HG02623 (cell line): ENCODE results near the gene SAMD14.

Source experiments
- ATAC-seq: cut with Tn5 transposase; IDR thresholded peaks from one replicate; pipeline ENCODE4 v1.9.1; 2021; ENCODE audit warnings: moderate library complexity; ENCODE audit not compliant: unreplicated experiment

SAMD14 gene

GRCh38 chr17:50113624-50114320 is 16.2 kb downstream of the SAMD14 start:
- ATAC-seq: no peak

GRCh38 chr17:50112694-50113093 is 17.3 kb downstream of the SAMD14 start:
- no peak for ATAC-seq

- no peak for ATAC-seq
Measured at GRCh38 chr17:50111673-50112655, 18.0 kb downstream of the SAMD14 start.

GRCh38 chr17:50110591-50111349 is 19.2 kb downstream of the SAMD14 start:
- no peak for ATAC-seq

DNA sequence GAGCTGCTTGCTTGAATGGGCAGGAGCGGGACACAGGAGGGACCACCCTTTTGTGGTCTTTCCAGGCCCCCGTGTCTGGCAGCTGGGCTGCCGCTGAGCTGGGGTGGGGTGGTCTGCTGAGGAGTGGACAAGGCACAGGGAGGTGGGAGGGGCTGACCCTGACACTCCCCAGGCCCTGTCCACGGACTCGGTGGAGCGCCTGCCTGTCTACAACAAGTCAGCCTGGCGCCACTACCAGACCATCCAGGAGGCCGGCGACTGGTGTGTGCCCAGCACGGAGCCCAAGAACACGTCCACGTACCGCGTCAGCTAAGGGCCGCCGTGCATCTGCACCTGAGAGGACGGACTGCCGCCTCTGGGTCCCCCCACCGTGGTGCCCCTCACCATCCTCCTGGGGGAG is 20.2 kb downstream of the SAMD14 start:
- ATAC-seq: no peak

- ATAC-seq: no peak
Measured at GRCh38 chr17:50109207-50109606, 20.8 kb downstream of the SAMD14 start.

- no peak for ATAC-seq
Measured at GRCh38 chr17:50108556-50108955, 21.4 kb downstream of the SAMD14 start.

GRCh38 chr17:50107790-50108414 is 22.1 kb downstream of the SAMD14 start:
- no peak for ATAC-seq

DNA sequence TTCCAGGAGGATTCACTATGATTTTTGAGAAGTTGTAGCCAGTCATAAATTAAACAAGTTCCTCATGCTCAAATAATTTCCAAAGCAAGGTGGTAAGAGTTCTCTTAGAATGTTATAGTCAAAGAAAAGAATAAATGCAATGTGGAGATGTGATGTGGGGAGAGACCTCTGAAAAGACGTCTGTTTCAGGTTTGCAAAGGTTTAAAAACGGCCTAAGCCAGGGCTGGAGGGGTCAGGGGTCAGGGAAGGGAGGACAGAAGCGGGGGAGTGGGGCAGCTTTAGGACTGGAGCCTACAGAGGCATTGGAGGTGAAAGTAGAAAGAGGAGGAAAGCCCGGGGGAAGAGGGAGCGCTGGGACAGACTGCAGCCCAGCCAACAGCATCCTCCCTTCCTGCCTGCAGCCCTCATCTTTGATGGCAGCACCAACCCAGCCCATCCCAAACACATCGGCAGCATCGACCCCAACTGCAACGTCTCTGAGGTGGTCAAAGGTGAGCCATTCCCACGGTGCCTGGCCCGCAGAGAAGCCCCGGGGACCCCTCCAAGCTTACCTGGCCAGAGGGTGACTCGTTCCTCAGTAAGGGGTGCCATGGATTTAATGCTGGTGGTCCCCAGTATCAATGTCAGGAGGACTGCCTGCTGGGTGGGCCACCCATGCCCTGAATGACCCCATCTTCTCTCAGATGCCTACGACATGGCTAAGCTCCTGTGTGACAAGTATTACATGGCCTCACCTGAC is 23.4 kb downstream of the SAMD14 start:
- no peak for ATAC-seq

DNA sequence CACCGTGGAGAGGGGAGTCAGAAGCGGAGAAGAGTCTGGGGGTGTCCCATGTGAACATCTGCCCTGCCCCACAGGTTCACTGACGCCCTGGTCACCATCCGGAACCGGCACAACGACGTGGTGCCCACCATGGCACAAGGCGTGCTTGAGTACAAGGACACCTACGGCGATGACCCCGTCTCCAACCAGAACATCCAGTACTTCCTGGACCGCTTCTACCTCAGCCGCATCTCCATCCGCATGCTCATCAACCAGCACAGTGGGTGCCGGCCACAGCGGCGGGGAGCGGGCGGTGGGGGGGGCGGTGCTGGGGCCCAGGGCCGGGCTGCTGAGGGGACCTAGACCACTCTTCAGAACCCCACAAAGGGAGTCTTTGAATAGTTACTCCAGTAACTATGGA is 24.1 kb downstream of the SAMD14 start:
- ATAC-seq: no peak

DNA sequence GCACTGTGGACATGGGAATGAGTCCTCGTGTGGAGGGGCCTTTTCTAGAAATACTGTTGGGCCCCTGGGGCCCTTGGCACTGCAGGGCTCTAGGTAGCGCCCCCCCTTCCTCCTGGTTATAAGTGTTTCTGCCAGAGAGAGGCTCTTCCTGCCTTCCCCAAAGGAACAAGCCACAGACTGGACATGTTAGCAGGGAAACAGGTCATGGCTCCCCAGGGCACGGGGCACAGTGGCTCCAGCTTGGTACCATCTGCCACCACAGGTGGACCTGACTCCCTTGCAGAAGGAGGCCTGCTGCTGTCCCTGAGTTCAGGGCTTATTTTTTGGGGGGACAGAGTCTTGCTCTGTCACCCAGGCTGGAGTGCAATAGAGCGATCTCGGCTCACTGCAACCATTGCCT is 26.0 kb downstream of the SAMD14 start:
- ATAC-seq: no peak

- ATAC-seq: no peak
Measured at GRCh38 chr17:50103252-50103651, 26.7 kb downstream of the SAMD14 start.

- no peak for ATAC-seq
Measured at GRCh38 chr17:50102164-50102991, 27.6 kb downstream of the SAMD14 start.

- ATAC-seq: no peak
Measured at GRCh38 chr17:50101346-50102163, 28.4 kb downstream of the SAMD14 start.

GRCh38 chr17:50100921-50101345 is 29.0 kb downstream of the SAMD14 start:
- no peak for ATAC-seq

DNA sequence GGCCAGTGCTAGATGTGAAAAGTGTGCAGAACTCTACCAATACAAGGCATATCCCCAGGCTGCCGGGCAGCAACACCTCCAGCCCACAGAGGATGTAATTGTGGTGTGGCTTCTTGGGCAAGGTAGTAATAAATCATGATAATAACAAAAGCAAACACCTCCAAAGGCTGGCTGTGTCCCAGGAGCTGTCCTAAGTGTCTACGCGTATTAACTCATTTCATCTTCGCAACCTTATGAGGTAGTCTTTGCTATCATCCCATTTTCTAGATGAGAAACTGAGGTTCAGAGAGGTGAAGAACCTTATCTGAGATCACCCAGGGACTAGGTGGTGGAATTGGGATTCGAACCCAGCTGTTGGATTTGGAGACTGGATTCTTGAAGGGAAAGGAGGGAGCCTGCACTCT is 29.5 kb downstream of the SAMD14 start:
- ATAC-seq: no peak

GRCh38 chr17:50099003-50099402 is 31.0 kb downstream of the SAMD14 start:
- no peak for ATAC-seq

- ATAC-seq: no peak
Measured at GRCh38 chr17:50098583-50098982, 31.4 kb downstream of the SAMD14 start.
